ENCODE results near the gene RNF213.

RNF213 gene

GRCh38 chr17:80402959-80403358 lies 142.3 kb downstream of the RNF213 start:
- TF ChIP-seq SIN3A (IDR thresholded peaks at IDR 0.05; ENCODE audit: borderline replicate concordance, insufficient read depth, low read length): no peak
- no peak for TF ChIP-seq POLR2AphosphoS5 (IDR thresholded peaks at IDR 0.05; ENCODE audit: low read depth, low read length)
- TF ChIP-seq TAF1 (IDR thresholded peaks at IDR 0.05; ENCODE audit: borderline replicate concordance, insufficient read depth, low read length): no peak
- TF ChIP-seq, protein P1, sequence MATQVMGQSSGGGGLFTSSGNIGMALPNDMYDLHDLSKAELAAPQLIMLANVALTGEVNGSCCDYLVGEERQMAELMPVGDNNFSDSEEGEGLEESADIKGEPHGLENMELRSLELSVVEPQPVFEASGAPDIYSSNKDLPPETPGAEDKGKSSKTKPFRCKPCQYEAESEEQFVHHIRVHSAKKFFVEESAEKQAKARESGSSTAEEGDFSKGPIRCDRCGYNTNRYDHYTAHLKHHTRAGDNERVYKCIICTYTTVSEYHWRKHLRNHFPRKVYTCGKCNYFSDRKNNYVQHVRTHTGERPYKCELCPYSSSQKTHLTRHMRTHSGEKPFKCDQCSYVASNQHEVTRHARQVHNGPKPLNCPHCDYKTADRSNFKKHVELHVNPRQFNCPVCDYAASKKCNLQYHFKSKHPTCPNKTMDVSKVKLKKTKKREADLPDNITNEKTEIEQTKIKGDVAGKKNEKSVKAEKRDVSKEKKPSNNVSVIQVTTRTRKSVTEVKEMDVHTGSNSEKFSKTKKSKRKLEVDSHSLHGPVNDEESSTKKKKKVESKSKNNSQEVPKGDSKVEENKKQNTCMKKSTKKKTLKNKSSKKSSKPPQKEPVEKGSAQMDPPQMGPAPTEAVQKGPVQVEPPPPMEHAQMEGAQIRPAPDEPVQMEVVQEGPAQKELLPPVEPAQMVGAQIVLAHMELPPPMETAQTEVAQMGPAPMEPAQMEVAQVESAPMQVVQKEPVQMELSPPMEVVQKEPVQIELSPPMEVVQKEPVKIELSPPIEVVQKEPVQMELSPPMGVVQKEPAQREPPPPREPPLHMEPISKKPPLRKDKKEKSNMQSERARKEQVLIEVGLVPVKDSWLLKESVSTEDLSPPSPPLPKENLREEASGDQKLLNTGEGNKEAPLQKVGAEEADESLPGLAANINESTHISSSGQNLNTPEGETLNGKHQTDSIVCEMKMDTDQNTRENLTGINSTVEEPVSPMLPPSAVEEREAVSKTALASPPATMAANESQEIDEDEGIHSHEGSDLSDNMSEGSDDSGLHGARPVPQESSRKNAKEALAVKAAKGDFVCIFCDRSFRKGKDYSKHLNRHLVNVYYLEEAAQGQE (IDR thresholded peaks at IDR 0.05; ENCODE audit: insufficient read depth in 1 of 2, low read depth in 2 of 2, low read length in 2 of 2): no peak
- no peak for TF ChIP-seq FOXP2 (optimal IDR thresholded peaks at IDR 0.05; ENCODE audit: borderline replicate concordance, extremely low read depth, extremely low read length, insufficient read depth)

DNA sequence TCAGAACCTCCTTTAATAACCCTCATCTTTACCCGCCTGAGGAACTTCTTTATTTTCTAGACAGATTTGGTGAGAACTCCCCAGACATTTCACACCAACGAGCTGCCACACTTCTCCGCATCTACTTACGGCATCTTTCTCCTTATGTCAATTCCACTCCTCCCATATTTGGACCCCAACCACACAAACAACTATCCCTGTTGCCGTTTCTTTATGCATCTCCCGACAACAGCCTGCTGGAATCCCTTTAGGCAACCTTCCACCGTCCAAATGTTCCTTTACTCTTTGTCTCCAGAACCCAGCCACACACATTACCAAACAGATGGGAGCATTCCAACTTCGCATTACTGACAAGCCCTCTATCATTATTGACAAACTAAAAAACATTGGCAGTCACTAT lies 145.5 kb downstream of the RNF213 start:
- TF ChIP-seq SIN3A (IDR thresholded peaks at IDR 0.05; ENCODE audit: borderline replicate concordance, insufficient read depth, low read length) (no peak), TAF1 (IDR thresholded peaks at IDR 0.05; ENCODE audit: borderline replicate concordance, insufficient read depth, low read length) (no peak), FOXP2 (optimal IDR thresholded peaks at IDR 0.05; ENCODE audit: borderline replicate concordance, extremely low read depth, extremely low read length, insufficient read depth) (no peak), POLR2AphosphoS5 (IDR thresholded peaks at IDR 0.05; ENCODE audit: low read depth, low read length) (no peak)
- TF ChIP-seq, protein P1 (IDR thresholded peaks at IDR 0.05; ENCODE audit: insufficient read depth in 1 of 2, low read depth in 2 of 2, low read length in 2 of 2): no peak

DNA sequence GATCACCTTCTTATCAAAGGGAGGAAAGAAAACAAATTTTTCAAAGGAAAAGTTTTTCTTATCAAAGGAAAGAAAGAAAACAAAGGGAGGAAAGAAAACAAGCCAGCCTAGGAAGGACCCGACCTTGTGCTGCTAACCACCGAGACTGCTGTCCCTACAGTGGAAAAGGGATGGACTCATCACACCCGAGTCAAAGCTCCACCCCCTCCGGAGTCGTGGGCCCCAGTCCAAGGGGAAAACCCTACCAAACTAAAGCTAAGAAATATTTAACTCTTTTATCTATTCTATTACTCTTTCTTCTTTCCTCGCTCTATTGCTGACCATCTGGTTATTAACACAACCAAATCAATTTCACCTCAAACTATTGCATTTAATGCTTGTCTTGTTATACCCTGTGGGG lies 148.2 kb downstream of the RNF213 start:
- TF ChIP-seq, protein P1 (IDR thresholded peaks at IDR 0.05; ENCODE audit: insufficient read depth in 1 of 2, low read depth in 2 of 2, low read length in 2 of 2): no peak
- TF ChIP-seq POLR2AphosphoS5 (IDR thresholded peaks at IDR 0.05; ENCODE audit: low read depth, low read length) (no peak), FOXP2 (optimal IDR thresholded peaks at IDR 0.05; ENCODE audit: borderline replicate concordance, extremely low read depth, extremely low read length, insufficient read depth) (no peak)

DNA sequence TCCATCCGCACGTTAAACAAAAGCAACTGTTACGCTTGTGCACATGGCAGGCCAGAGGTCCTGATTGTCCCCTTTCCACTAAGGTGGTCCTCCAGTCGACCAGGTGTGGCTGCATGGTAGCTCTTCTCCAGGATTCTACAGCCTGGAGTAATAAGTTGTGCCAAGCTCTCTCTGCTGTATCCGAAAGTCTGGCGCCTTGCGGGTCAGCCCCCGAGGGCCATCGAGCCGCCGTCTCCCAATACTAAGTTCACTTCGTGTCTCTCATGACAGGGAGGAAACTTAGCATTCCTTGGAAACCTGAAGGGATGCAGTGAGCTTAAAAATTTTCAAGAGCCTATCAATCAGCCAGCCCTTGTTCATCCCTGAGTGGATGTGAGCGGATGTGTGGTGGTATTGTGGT lies 149.0 kb downstream of the RNF213 start:
- no peak for TF ChIP-seq FOXP2 (optimal IDR thresholded peaks at IDR 0.05; ENCODE audit: borderline replicate concordance, extremely low read depth, extremely low read length, insufficient read depth)

DNA sequence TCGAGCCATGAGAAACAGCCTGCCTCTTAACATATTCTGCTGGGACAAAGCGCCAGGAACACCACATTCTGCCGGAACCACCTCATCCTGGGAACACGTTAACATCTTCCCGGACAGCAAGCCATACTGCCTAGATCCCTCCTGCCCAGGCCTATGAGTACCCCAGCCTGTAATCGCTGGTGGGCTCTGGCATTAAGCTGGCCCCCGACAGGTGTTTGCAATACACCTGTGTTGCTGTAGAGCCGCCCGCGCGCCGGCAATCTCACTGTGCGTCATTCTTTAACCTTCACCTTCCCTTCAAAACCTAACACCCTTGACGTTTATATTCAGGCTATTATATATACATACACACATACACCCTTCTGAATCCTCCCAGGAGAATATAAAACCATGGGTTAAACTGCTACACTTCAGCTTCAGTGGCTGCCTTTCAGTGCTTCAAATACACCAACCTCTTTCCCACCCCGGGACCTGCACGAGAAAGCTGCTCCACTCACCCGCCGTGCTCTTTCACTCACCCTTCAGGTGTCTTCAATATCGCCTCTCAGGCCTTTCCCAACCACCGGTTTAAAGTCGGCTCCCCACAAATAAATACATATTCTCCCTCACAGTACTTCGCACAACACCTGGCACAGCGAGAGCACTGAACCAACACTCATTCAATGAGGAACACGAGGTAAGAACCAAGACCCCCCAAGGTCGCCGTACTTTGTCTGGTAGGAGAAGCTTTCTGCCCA lies 153.3 kb downstream of the RNF213 start:
- no peak for TF ChIP-seq FOXP2 (optimal IDR thresholded peaks at IDR 0.05; ENCODE audit: borderline replicate concordance, extremely low read depth, extremely low read length, insufficient read depth)
- no peak for TF ChIP-seq SIN3A (IDR thresholded peaks at IDR 0.05; ENCODE audit: borderline replicate concordance, insufficient read depth, low read length)
- no peak for TF ChIP-seq TAF1 (IDR thresholded peaks at IDR 0.05; ENCODE audit: borderline replicate concordance, insufficient read depth, low read length)
- TF ChIP-seq, protein P1 (IDR thresholded peaks at IDR 0.05; ENCODE audit: insufficient read depth in 1 of 2, low read depth in 2 of 2, low read length in 2 of 2): no peak
- no peak for TF ChIP-seq POLR2AphosphoS5 (IDR thresholded peaks at IDR 0.05; ENCODE audit: low read depth, low read length)

All from PFSK-1 (cell line).